GM12878 (cell line): Measurements from ENCODE around the gene EMX1. TPM values are rescaled to one million over a fixed set of nuclear protein-coding genes. Genes with fewer than 3 reads are reported as not detected.

ENCODE experiments used
- ATAC-seq: fragments of 200-7000 bp; cut with Tn5 transposase; 3 replicates; pipeline ENCODE4 v1.9.1; 2020; ENCODE audit warnings: mild to moderate bottlenecking, moderate library complexity
- BruUV-seq: library from RNA; stranded (reverse); fragments of 400-500 nt; replicated peaks from 2 replicates; lab custom pipeline; 2021; lab: Mats Ljungman, UMichigan
- CTCF ChIA-PET: fragments of 300-600 bp; sonication (Branson Sonifier 250); formaldehyde crosslinking; extraction: SDS; loops from one replicate; lab custom pipeline; 2021; ENCODE audit warnings: inconsistent platforms; lab: Yijun Ruan, JAX
- POLR2A ChIA-PET: fragments of 350-600 bp; formaldehyde crosslinking; extraction: SDS; loops from one replicate; lab custom pipeline; 2021; ENCODE audit warnings: inconsistent platforms; lab: Charles Lee
- RAD21 ChIA-PET: fragments of 300-600 bp; sonication (Branson Sonifier 250); formaldehyde crosslinking; loops from one replicate; lab custom pipeline; 2023; ENCODE audit warnings: antibody characterized with exemption; ENCODE audit not compliant: unreplicated experiment; lab: Charles Lee
- SMC1A ChIA-PET: fragments of 300-600 bp; sonication (Branson Sonifier 250); formaldehyde crosslinking; loops from one replicate; lab custom pipeline; 2023; ENCODE audit not compliant: unreplicated experiment, uncharacterized antibody; lab: Charles Lee
- DNase-seq: peaks from one replicate; pipeline ENCODE4 v3.0.0-alpha.2; 2011; ENCODE audit warnings: low read depth, low spot score
- FAIRE-seq: peaks from 3 replicates; lab custom pipeline; 2011; peaks lifted over from hg19 to GRCh38; lab: Jason Lieb, UNC
- H2AFZ ChIP-seq: 2 replicates; pipeline ENCODE4 v1.6.0; 2011; ENCODE audit warnings: low read depth, low read length, control low read depth; ENCODE audit not compliant: control insufficient read depth
- H3K27ac ChIP-seq: 2 replicates; pipeline ENCODE4 v1.5.1; 2011; ENCODE audit warnings: control low read depth; ENCODE audit not compliant: control insufficient read depth, insufficient read depth
- H3K27me3 ChIP-seq, 2 experiments: replicated peaks in 1 of 2; 2 replicates each; pipeline versions ENCODE4 v1.6.0 to v1.6.1; 2011; ENCODE audit warnings: low read length in 1 of 2; ENCODE audit not compliant: control insufficient read depth in 2 of 2, insufficient read depth in 2 of 2
- H3K36me3 ChIP-seq, 2 experiments: 2 replicates each; pipeline ENCODE4 v1.5.1; 2011; ENCODE audit warnings: low read length in 1 of 2; ENCODE audit not compliant: control insufficient read depth in 2 of 2, insufficient read depth in 2 of 2
- H3K4me1 ChIP-seq: 2 replicates; pipeline ENCODE4 v1.6.1; 2011; ENCODE audit warnings: mild to moderate bottlenecking, low read length, moderate library complexity, mixed read lengths; ENCODE audit not compliant: control insufficient read depth, insufficient read depth
- H3K4me2 ChIP-seq: 2 replicates; pipeline ENCODE4 v1.6.0; 2011; ENCODE audit warnings: control low read depth; ENCODE audit not compliant: control insufficient read depth, insufficient read depth
- H3K4me3 ChIP-seq: fragments of 200-600 bp; sonication (generic); 2 replicates; pipeline ENCODE4 v1.5.1; 2016
- H3K79me2 ChIP-seq: 2 replicates; pipeline ENCODE4 v1.6.0; 2011; ENCODE audit warnings: low read length; ENCODE audit not compliant: control insufficient read depth, insufficient read depth
- H3K9ac ChIP-seq: 2 replicates; pipeline ENCODE4 v1.8.0; 2011; ENCODE audit warnings: low read length, control low read depth, mixed read lengths; ENCODE audit not compliant: control insufficient read depth, insufficient read depth
- H3K9me3 ChIP-seq: replicated peaks from 3 replicates; pipeline ENCODE4 v1.5.1; 2011; ENCODE audit warnings: mild to moderate bottlenecking, low read length; ENCODE audit not compliant: control insufficient read depth, insufficient read depth
- H4K20me1 ChIP-seq: 2 replicates; pipeline ENCODE4 v1.6.0; 2011; ENCODE audit not compliant: control insufficient read depth, insufficient read depth
- BHLHE40 ChIP-seq, 2 experiments: fragments of 450-650 bp in 1 of 2; IDR thresholded peaks; 2 replicates each; pipeline ENCODE4 v1.6.1; 2011 to 2017; ENCODE audit warnings: low read depth in 2 of 2, borderline replicate concordance in 1 of 2, improper control_type of control experiment in 1 of 2, low read length in 1 of 2, mild to moderate bottlenecking in 1 of 2
- BRCA1 ChIP-seq: IDR thresholded peaks from 2 replicates; pipeline ENCODE4 v1.6.1; 2011; ENCODE audit warnings: low read depth, low read length, improper control_type of control experiment
- EZH2 ChIP-seq: IDR thresholded peaks from 2 replicates; pipeline ENCODE4 v1.6.1; 2012; ENCODE audit warnings: low read depth, mild to moderate bottlenecking, control low read depth, inconsistent platforms, low read length, borderline replicate concordance; ENCODE audit not compliant: control insufficient read depth
- HDAC2 ChIP-seq: fragments of 200-600 bp; sonication (generic); IDR thresholded peaks from 2 replicates; pipeline ENCODE4 v1.6.1; 2017
- HDGF ChIP-seq: fragments of 450-650 bp; IDR thresholded peaks from 2 replicates; pipeline ENCODE4 v1.6.1; 2016; ENCODE audit warnings: antibody characterized with exemption
- IRF3 ChIP-seq: fragments of 450-650 bp; IDR thresholded peaks from 2 replicates; pipeline ENCODE4 v1.6.1; 2014; ENCODE audit warnings: mild to moderate bottlenecking
- KDM1A ChIP-seq: fragments of 200-600 bp; sonication (generic); IDR thresholded peaks from 2 replicates; pipeline ENCODE4 v1.6.1; 2016; ENCODE audit warnings: borderline replicate concordance
- MXI1 ChIP-seq: fragments of 150-350 bp; IDR thresholded peaks from 2 replicates; pipeline ENCODE4 v1.6.1; 2011; ENCODE audit warnings: low read depth, mild to moderate bottlenecking, inconsistent platforms, low read length, improper control_type of control experiment
- MYC ChIP-seq: IDR thresholded peaks from 2 replicates; pipeline ENCODE4 v1.6.1; 2011; ENCODE audit warnings: mild to moderate bottlenecking, low read length, moderate library complexity, inconsistent platforms; ENCODE audit not compliant: insufficient read depth, insufficient replicate concordance, insufficient read length, severe bottlenecking
- NKRF ChIP-seq: fragments of 450-650 bp; conservative IDR thresholded peaks from 2 replicates; pipeline ENCODE4 v1.6.1; 2017; ENCODE audit warnings: mild to moderate bottlenecking, moderate library complexity
- RBBP5 ChIP-seq: fragments of 200-600 bp; sonication (generic); conservative IDR thresholded peaks from 2 replicates; pipeline ENCODE4 v1.6.1; 2016
- RUNX3 ChIP-seq: IDR thresholded peaks from 2 replicates; pipeline ENCODE4 v1.6.1; 2012; ENCODE audit warnings: low read length, inconsistent platforms
- SMAD1 ChIP-seq: fragments of 450-650 bp; IDR thresholded peaks from 2 replicates; pipeline ENCODE4 v1.6.1; 2018; ENCODE audit warnings: mild to moderate bottlenecking, low read depth; ENCODE audit not compliant: partially characterized antibody
- SMC3 ChIP-seq: IDR thresholded peaks from 2 replicates; pipeline ENCODE4 v1.6.1; 2011; ENCODE audit warnings: low read length, improper control_type of control experiment, borderline replicate concordance
- WGBS: methylation state at CpG from one replicate; pipeline ENCODE4 v1.1.6; 2016; ENCODE audit warnings: low lambda C conversion rate; ENCODE audit not compliant: insufficient replicate concordance, insufficient coverage; ENCODE audit errors: missing lambda C conversion rate; 5-methylcytosine and 5-hydroxymethylcytosine counted together
- in situ Hi-C: fragments of 300-500 bp; cut with MboI; formaldehyde crosslinking; loops from 9 replicates; pipeline ENCODE4 v1.14.3; 2018; ENCODE audit warnings: mixed read lengths
- intact Hi-C: fragments of 100-400 bp; cut with micrococcal nuclease; formaldehyde crosslinking; loops from one replicate; pipeline ENCODE4 v1.14.2; 2022; ENCODE audit not compliant: unreplicated experiment
- polyA plus RNA-seq, 11 experiments: library from polyadenylated mRNA; depleted of rRNA in 4 of 11; unstranded in 6 of 11; stranded (reverse) in 5 of 11; fragments of >200 nt; fragmentation: Nextera tagmentation in 4 of 11; fragmentation: Illumina TruSeq in 1 of 11; extraction: Ambion mirVana in 4 of 11; extraction: Trizol in 1 of 11; gene quantifications; 1 replicate in 1 of 11; 2 replicates in 10 of 11; pipeline versions ENCODE4 v1.2.1 to v1.2.3, GENCODE V29; 2011 to 2016; ENCODE audit warnings: inconsistent platforms in 2 of 11, missing spikeins in 2 of 11, low read depth in 1 of 11
- total RNA-seq, 4 experiments: library from RNA; depleted of rRNA in 3 of 4; stranded (reverse); fragments of >200 nt in 3 of 4; fragmentation: Illumina TruSeq in 1 of 4; extraction: Trizol in 1 of 4; gene quantifications; 2 replicates each; pipeline versions ENCODE4 v1.2.1 to v1.2.3, GENCODE V29; 2013 to 2021

The EMX1 gene
- total and polyA plus RNA-seq, 10 of the 15 experiments (the other 5 are each of a cell fraction or from before 2014, with no cell fraction given), result 0.07 to 5.1 (median 1.2) TPM; not detected in 1

- no peak for DNase-seq
- BruUV-seq, result no TSS peak
- no peak overlapping the region for H3K4me2 ChIP-seq
- TF ChIP-seq BHLHE40 (IDR thresholded peaks at IDR 0.05; ENCODE audit: borderline replicate concordance in 1 of 2, low read depth in 2 of 2, low read length in 1 of 2) (no peak), HDGF (no peak), BRCA1 (no peak), MXI1 (no peak), IRF3 (no peak), SMAD1 (no peak), RUNX3 (no peak), NKRF (no peak), MYC (no peak), EZH2 (no peak), HDAC2 (no peak), RBBP5 (no peak), KDM1A (no peak), SMC3 (no peak)
- no peak for FAIRE-seq
- intact Hi-C loops, result no loop called here
- CTCF ChIA-PET, result interaction anchor here (3.0 kb wide), 1 partner anchor 8 kb away, joined by 23 read pairs; no protein-coding TSS in a partner anchor
- H3K9ac ChIP-seq, result no peak overlapping the region
- no peaks in the 10 kb centered on the region for H3K36me3 ChIP-seq
- no peaks in the 10 kb centered on the region for H3K79me2 ChIP-seq
- POLR2A ChIA-PET, result no interaction called here
- no peaks in the 10 kb centered on the region for H3K9me3 ChIP-seq
- 16% methylated on average over 2 of the region's 2 CpGs for WGBS
- no peaks in the 10 kb centered on the region for H4K20me1 ChIP-seq
- in situ Hi-C loops, result no loop called here
- SMC1A ChIA-PET, result no interaction called here
- H3K27ac ChIP-seq, result no peak overlapping the region
- H2AFZ ChIP-seq, result no peak overlapping the region
- RAD21 ChIA-PET, result no interaction called here
- no peaks in the 10 kb centered on the region for H3K27me3 ChIP-seq
- ATAC-seq, result no peak
- H3K4me1 ChIP-seq, result no peaks in the 10 kb centered on the region
- H3K4me3 ChIP-seq, result no peak overlapping the region
Measured at GRCh38 chr2:72982219-72982618, 64.9 kb downstream of the EMX1 start.
